CD14-positive monocyte (primary cell): Measurements from ENCODE around the gene KIF21B. TPM values are rescaled to one million over a fixed set of nuclear protein-coding genes. Genes with fewer than 3 reads are reported as not detected.

Experiments
- DNase-seq, 3 donors: peaks; one replicate each; pipeline ENCODE4 v3.0.0-alpha.2; 2011 to 2022
- H2AFZ ChIP-seq: 2 replicates; pipeline ENCODE4 v1.6.0; 2012; ENCODE audit warnings: mild to moderate bottlenecking, low read depth, low read length, inconsistent platforms; ENCODE audit not compliant: insufficient read depth, poor library complexity, severe bottlenecking
- H3K27ac ChIP-seq, 2 donors: 1 replicate in 1 of 2; 2 replicates in 1 of 2; pipeline ENCODE4 v1.5.1; 2012 to 2013; ENCODE audit warnings: low read length in 2 of 2, control low read depth in 1 of 2, inconsistent platforms in 1 of 2, low read depth in 1 of 2, mild to moderate bottlenecking in 1 of 2
- H3K27me3 ChIP-seq, 2 donors: one replicate each; pipeline versions ENCODE4 v1.6.0 to v1.6.1; 2011 to 2013; ENCODE audit warnings: low read length in 2 of 2; ENCODE audit not compliant: control insufficient read depth in 2 of 2, insufficient read depth in 2 of 2
- H3K36me3 ChIP-seq, 2 donors: replicated peaks in 1 of 2; 1 replicate in 1 of 2; 2 replicates in 1 of 2; pipeline versions ENCODE4 v1.5.1 to v1.6.1; 2012 to 2013; ENCODE audit warnings: low read length in 2 of 2, control low read depth in 1 of 2, inconsistent platforms in 1 of 2, mild to moderate bottlenecking in 1 of 2; ENCODE audit not compliant: insufficient read depth in 2 of 2, control insufficient read depth in 1 of 2
- H3K4me1 ChIP-seq, 2 donors: 1 replicate in 1 of 2; 2 replicates in 1 of 2; pipeline versions ENCODE4 v1.5.1 to v1.6.1; 2012 to 2013; ENCODE audit warnings: low read length in 2 of 2, control low read depth in 1 of 2, inconsistent platforms in 1 of 2, mild to moderate bottlenecking in 1 of 2, moderate library complexity in 1 of 2; ENCODE audit not compliant: insufficient read depth in 2 of 2, control insufficient read depth in 1 of 2
- H3K4me2 ChIP-seq: replicated peaks from 2 replicates; pipeline ENCODE3; 2012; ENCODE audit warnings: low read length, moderate library complexity, mild to moderate bottlenecking; ENCODE audit not compliant: poor library complexity, severe bottlenecking; ENCODE audit errors: extremely low read depth
- H3K4me3 ChIP-seq, 3 experiments: fragments of 200-600 bp in 1 of 3; sonication (generic) in 1 of 3; replicated peaks in 1 of 3; 1 replicate in 2 of 3; 2 replicates in 1 of 3; pipeline ENCODE4 v1.5.1; 2011 to 2013; ENCODE audit warnings: low read length in 3 of 3, mild to moderate bottlenecking in 3 of 3, control low read depth in 2 of 3, low read depth in 2 of 3, inconsistent platforms in 1 of 3, moderate library complexity in 1 of 3
- H3K79me2 ChIP-seq: 2 replicates; pipeline ENCODE4 v1.6.0; 2012; ENCODE audit warnings: mild to moderate bottlenecking, control low read depth, inconsistent platforms, low read length, moderate library complexity; ENCODE audit not compliant: insufficient read depth
- H3K9ac ChIP-seq: 2 replicates; pipeline ENCODE4 v1.6.0; 2017; ENCODE audit warnings: low read length, mild to moderate bottlenecking; ENCODE audit not compliant: insufficient read depth, poor library complexity, severe bottlenecking
- H3K9me3 ChIP-seq, 2 donors: replicated peaks in 1 of 2; 1 replicate in 1 of 2; 2 replicates in 1 of 2; pipeline versions ENCODE4 v1.5.1 to v1.6.1; 2012 to 2013; ENCODE audit warnings: low read length in 2 of 2, control low read depth in 1 of 2; ENCODE audit not compliant: control insufficient read depth in 1 of 2, insufficient read depth in 1 of 2
- H4K20me1 ChIP-seq: 2 replicates; pipeline ENCODE4 v1.6.0; 2012; ENCODE audit warnings: mild to moderate bottlenecking, low read length, control low read depth, moderate library complexity; ENCODE audit not compliant: insufficient read depth
- H3K27ac Mint-ChIP-seq, 7 donors: one replicate each; pipeline ENCODE4 v1.8.0; 2020; ENCODE audit warnings: mild to moderate bottlenecking in 7 of 7, mixed read lengths in 7 of 7, moderate library complexity in 6 of 7, inconsistent platforms in 2 of 7
- H3K27me3 Mint-ChIP-seq, 3 donors: one replicate each; pipeline ENCODE4 v1.8.0; 2021 to 2022; ENCODE audit warnings: low read depth in 3 of 3, mild to moderate bottlenecking in 3 of 3, mixed read lengths in 3 of 3, moderate library complexity in 3 of 3, inconsistent platforms in 1 of 3
- H3K36me3 Mint-ChIP-seq, 2 donors: one replicate each; pipeline ENCODE4 v1.8.0; 2020; ENCODE audit warnings: mixed read lengths in 2 of 2, inconsistent platforms in 1 of 2, mild to moderate bottlenecking in 1 of 2
- H3K4me1 Mint-ChIP-seq: one replicate; pipeline ENCODE4 v1.8.0; 2020; ENCODE audit warnings: mild to moderate bottlenecking, mixed read lengths
- H3K4me3 Mint-ChIP-seq, 2 donors: one replicate each; pipeline ENCODE4 v1.8.0; 2020; ENCODE audit warnings: mild to moderate bottlenecking in 2 of 2, mixed read lengths in 2 of 2, moderate library complexity in 1 of 2
- H3K9me3 Mint-ChIP-seq, 7 donors: one replicate each; pipeline ENCODE4 v1.8.0; 2020 to 2022; ENCODE audit warnings: mixed read lengths in 7 of 7, mild to moderate bottlenecking in 6 of 7, moderate library complexity in 6 of 7, inconsistent platforms in 2 of 7
- CTCF ChIP-seq: fragments of 200-600 bp; IDR thresholded peaks from one replicate; pipeline ENCODE4 v1.8.0; 2022; ENCODE audit warnings: antibody characterized with exemption, mild to moderate bottlenecking
- WGBS: methylation state at CpG from one replicate; pipeline ENCODE4 v1.1.5; 2013; ENCODE audit warnings: missing lambda C conversion rate; ENCODE audit not compliant: insufficient coverage; 5-methylcytosine and 5-hydroxymethylcytosine counted together
- intact Hi-C, 2 donors: fragments of 100-400 bp; cut with micrococcal nuclease; formaldehyde crosslinking; loops; one replicate each; pipeline versions ENCODE4 v1.15.0 to v1.15.1; 2023
- polyA plus RNA-seq, 3 donors: library from polyadenylated mRNA; depleted of rRNA in 1 of 3; unstranded in 2 of 3; stranded (reverse) in 1 of 3; fragments of 300-500 nt in 2 of 3; fragments of >200 nt in 1 of 3; fragmentation: Illumina TruSeq in 2 of 3; gene quantifications; 1 replicate in 2 of 3; 2 replicates in 1 of 3; pipeline ENCODE4 v1.2.3, GENCODE V29; 2012 to 2021

Gene KIF21B
- polyA plus RNA-seq, 3 donors: 0.18 to 9.8 (median 0.30) TPM

- intact Hi-C loops: no loop called here
- no peaks in the 10 kb centered on the region for H3K27me3 ChIP-seq
- no peaks in the 10 kb centered on the region for H3K4me1 Mint-ChIP-seq
Observed at GRCh38 chr1:201053155-201053860, 29.8 kb upstream of the KIF21B start.

GRCh38 chr1:201051399-201051798 lies 27.9 kb upstream of the KIF21B start:
- H3K27ac ChIP-seq: no peak overlapping the region
- H3K4me1 Mint-ChIP-seq: no peaks in the 10 kb centered on the region
- H3K4me3 ChIP-seq: no peak overlapping the region
- no peak overlapping the region for H3K27ac Mint-ChIP-seq
- intact Hi-C loops: no loop called here
- no peaks in the 10 kb centered on the region for H3K9me3 ChIP-seq
- H4K20me1 ChIP-seq: no peaks in the 10 kb centered on the region
- H3K27me3 ChIP-seq: no peaks in the 10 kb centered on the region
- H3K4me3 Mint-ChIP-seq: no peak overlapping the region
- no peaks in the 10 kb centered on the region for H3K9me3 Mint-ChIP-seq
- no peaks in the 10 kb centered on the region for H3K36me3 ChIP-seq
- no peak overlapping the region for H3K4me2 ChIP-seq
- TF ChIP-seq CTCF: no peak
- peaks cover 8 to 10% (median 9%) of the 10 kb centered on the region in 3 donors for H3K27me3 Mint-ChIP-seq
- DNase-seq: no peak
- H2AFZ ChIP-seq: no peak overlapping the region
- no peaks in the 10 kb centered on the region for H3K79me2 ChIP-seq
- H3K36me3 Mint-ChIP-seq: no peaks in the 10 kb centered on the region
- WGBS: 100% methylated on average over 1 of the region's 2 CpGs
- no peaks in the 10 kb centered on the region for H3K4me1 ChIP-seq
- H3K9ac ChIP-seq: no peak overlapping the region

More at GRCh38 chr1:201053155-201053860, 29.8 kb upstream of the KIF21B start:
- H3K79me2 ChIP-seq: no peaks in the 10 kb centered on the region
- Mint-ChIP-seq H3K27ac (no peak overlapping the region), H3K9me3 (no peaks in the 10 kb centered on the region), H3K4me3 (no peak overlapping the region), H3K27me3 (peaks cover 5 to 12% (median 9%) of the 10 kb centered on the region in 3 donors), H3K36me3 (no peaks in the 10 kb centered on the region)
- H3K36me3 ChIP-seq: no peaks in the 10 kb centered on the region
- WGBS: 95% methylated on average over 22 of the region's 22 CpGs
- no peaks in the 10 kb centered on the region for H4K20me1 ChIP-seq
- no peak overlapping the region for H3K9ac ChIP-seq
- no peaks in the 10 kb centered on the region for H3K9me3 ChIP-seq
- no peak overlapping the region for H3K27ac ChIP-seq
- H2AFZ ChIP-seq: no peak overlapping the region
- H3K4me2 ChIP-seq: no peak overlapping the region
- no peak for DNase-seq
- no peak for TF ChIP-seq CTCF
- no peaks in the 10 kb centered on the region for H3K4me1 ChIP-seq
- no peak overlapping the region for H3K4me3 ChIP-seq
